NOMO-1 treated with dmso at 0.1 percent for 144 hours (cell line): ENCODE measurements around the gene UNC5C.

ENCODE experiments used
- DNase-seq: peaks from one replicate; lab custom pipeline; 2025; ENCODE audit not compliant: unreplicated experiment; lab: John Stamatoyannopoulos, UW

Gene UNC5C

DNA sequence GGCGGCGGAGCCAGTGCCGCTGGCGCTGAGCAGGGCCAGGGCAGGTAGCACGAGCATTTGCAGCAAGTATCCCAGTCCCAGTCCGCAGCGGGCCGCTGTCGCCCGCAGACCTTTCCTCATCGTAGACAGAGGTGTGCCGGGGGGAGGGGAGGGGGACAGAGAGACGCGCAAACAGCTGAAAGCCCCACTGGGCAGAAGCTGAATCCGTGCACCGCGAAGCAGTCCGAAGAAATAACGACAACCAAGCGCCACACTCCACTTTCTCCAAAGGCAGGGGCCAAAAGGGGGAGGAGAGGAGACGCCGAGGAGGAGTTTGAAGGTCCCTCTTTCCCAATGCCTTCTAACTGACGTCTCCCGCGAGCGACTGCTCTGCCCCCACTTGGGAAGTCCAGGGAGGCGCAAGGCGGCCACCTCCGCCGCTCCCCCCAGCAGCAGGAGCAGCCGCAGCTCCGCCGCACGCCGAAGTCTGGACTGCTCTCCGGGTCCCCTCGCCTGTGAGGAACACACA, at the start of gene UNC5C:
TSS of gene UNC5C (minus strand) at position 236 of the 508 bp plus-strand sequence.
- no peak for DNase-seq

GRCh38 chr4:95596676-95597075, 47.9 kb upstream of the UNC5C start:
- DNase-seq, result no peak

DNA sequence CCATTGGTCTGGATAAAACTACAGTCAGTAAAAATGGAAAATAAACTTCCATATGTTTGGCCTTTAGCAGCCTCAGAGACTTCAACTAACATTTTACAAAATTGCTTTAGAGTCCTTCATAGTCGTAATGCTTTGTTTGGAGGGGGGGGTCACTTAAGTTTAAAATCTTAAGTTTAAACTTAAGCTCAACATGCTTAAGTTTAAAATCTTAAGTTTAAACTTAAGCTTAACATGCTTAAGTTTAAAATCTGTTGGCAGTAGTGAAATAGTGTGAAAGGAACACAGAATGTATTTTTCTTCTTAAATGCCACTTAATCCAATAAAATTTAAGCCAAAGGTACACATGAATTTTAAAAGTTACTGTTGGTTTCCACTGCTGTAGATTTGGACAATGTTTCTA, 45.9 kb upstream of the UNC5C start:
- no peak for DNase-seq

- DNase-seq, result no peak
Measured at GRCh38 chr4:95594013-95594412, 45.2 kb upstream of the UNC5C start.

- DNase-seq, result no peak
Measured at GRCh38 chr4:95591278-95591677, 42.5 kb upstream of the UNC5C start.

DNA sequence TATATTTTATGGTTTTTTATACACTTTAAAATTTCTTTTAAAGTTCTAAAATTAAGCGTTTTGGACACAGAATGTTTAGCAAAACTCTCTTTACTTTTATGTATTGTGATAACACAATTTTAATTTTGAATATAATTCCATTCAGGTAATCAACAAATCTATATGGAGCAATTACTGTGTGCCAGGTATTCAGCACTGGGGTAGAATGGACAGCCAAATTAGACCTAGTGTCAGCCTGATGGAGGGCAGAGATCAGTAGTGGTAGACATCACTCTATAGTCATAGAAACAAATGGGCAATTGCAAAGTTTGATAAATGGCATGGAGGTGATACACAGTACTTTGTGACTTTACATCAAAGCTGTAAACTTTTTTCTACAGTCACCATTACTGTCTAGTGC, 41.8 kb upstream of the UNC5C start:
- no peak for DNase-seq

GRCh38 chr4:95585016-95585695, 36.4 kb upstream of the UNC5C start:
- DNase-seq, result no peak

DNA sequence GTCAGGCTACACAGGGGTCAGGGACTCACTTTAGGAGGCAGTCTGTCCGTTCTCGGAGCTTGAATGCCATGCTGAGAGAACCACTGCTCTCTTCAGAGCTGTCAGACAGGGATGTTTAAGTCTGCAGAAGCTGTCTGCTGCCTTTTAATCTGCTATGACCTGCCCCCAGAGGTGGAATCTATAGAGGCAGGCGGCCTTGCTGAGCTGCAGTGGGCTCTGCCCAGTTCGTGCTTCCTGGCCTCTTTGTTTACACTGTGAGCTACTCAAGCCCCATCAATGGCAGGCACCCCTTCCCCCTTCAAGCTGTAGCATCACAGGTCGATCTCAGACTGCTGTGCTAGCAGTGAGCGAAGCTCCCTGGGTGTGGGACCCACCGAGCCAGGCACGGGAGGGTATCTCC, 31.5 kb upstream of the UNC5C start:
- DNase-seq, result no peak

- no peak for DNase-seq
Measured at GRCh38 chr4:95572304-95572991, 23.7 kb upstream of the UNC5C start.

DNA sequence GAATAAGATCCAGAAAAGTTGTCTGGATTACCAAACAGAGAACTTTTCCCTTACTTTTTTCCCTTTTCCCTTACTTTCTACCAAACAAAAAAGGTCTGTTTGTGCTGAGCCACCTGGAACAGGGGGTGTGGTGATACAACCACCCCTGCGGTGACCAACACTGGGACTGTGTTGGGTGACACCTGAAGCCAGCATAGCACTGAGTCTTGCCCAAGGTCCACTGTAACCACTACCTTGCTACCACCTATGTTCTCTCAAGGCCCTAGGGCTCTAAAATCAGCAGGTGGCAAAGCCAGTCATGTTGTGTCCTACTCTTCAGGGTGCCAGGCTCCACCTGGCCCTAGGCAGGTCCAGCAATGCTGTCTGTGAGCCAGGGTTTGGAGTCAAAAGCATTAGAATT, 22.8 kb upstream of the UNC5C start:
- no peak for DNase-seq

DNA sequence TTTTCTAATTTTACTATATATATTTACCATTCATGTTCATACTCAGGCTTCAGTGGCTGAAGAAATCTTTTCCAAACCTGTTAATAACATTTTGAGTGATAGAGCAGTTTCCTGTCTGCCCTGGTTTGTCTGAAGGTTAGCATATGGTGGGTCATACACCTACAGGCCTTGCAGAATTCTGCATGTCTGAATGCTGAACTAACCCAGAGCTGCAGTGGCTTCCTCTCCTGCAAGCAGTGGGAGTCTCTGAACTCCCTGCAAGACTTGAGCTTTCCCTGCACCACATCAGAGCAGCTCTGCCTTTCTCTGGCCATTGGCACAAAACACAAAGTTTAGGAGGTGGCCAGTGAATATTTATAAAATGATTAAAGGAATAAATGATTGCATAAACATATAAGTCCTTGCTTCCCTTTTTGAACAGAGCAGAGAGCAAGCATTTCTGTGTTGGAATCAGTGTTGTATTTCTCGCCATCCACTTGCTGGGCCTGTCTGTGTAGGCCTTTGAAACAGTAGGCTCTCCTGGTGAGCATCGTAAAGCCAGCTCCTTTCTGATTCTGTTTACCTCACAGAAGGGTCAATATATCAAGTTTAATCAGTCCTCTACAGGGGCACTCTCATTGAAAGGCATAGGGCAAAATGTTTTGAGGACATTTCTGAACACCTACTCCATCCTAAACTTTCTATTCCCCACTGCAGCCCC, 15.0 kb upstream of the UNC5C start:
- DNase-seq, result no peak

DNA sequence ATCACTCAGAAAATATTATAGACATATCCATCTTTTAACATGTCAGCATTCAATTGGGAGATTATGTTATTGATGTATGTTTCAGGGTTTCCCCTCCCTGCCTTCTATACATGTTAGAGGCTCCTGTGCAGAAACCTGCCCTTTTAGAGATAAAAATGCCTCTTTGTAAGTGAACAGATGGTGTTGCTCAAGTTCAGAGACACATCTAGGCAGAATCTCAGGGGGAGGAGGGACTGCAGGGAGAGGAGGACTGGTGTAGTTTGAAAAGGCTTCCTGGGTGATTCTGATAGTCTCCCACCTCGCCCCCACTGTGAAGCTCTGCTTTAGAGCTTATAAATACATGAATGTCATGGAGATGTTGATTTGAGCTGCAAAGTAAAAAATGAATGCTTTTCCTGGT, 12.0 kb upstream of the UNC5C start:
- no peak for DNase-seq

- DNase-seq, result no peak
Measured at GRCh38 chr4:95556207-95556859, 7.6 kb upstream of the UNC5C start.

GRCh38 chr4:95552942-95553550, 4.3 kb upstream of the UNC5C start:
- no peak for DNase-seq

DNA sequence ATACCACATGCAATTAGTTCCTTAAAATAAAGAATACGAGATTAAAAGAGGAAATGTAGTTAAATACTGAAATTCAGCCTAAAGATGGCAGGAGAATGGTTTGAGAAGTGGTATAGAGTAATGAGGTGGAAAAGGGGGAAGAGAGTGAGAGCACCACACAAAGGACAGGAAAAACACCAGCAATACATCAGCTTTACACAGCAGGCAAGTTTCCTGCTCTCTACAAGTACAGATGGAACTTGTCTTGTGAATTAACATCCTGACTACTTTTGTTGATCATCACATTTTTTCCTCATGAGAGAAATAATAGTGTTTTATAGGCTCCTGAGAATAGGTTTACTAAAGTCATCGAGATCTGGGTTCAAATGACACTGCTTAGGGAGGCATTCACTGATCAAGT, 2.9 kb upstream of the UNC5C start:
- DNase-seq, result no peak

GRCh38 chr4:95550115-95550987, 1.6 kb upstream of the UNC5C start:
- DNase-seq, result no peak

DNA sequence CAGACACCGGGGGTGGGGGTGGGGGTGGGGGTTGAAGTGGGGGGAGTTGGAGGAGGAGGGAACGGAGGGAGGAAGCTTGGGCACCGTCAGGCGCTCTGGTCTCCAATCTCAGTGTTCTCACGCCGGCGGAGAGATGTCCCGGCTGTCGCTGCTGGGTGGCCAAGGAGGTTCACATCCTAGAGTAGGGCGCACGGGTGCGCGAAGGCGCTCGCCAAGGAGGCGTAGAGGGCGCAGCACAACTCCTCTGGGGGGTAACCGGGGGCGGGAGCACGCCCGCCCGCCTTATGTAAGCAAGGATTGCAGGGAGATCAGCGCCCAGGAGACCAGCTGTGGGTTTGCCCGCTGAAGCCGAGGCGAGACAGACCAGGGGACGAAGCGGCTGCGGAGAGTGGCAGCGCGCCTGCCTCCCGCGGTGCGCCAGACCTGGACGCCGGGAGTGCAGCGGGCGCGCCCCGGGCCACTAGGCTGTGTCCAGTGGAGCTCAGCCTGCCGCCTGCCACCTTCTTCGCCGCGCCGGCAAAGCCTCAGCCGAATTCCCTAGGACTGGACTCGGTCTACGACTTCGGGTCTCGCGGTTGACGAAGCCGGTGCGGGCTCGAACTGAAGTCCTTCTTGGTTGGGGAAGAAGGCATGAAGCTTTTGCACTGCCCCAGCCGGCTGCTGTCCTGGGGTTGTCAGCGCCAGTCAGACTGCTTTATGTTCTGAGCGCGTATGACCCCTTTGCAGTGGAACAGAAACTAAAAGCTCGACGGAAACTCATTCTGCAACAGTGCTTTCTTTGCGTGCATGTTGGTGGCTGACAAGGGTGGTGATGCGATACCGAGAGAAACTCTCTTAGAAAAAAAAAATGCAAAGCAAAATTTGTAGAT, 707 bp upstream of the UNC5C start:
- no peak for DNase-seq

DNA sequence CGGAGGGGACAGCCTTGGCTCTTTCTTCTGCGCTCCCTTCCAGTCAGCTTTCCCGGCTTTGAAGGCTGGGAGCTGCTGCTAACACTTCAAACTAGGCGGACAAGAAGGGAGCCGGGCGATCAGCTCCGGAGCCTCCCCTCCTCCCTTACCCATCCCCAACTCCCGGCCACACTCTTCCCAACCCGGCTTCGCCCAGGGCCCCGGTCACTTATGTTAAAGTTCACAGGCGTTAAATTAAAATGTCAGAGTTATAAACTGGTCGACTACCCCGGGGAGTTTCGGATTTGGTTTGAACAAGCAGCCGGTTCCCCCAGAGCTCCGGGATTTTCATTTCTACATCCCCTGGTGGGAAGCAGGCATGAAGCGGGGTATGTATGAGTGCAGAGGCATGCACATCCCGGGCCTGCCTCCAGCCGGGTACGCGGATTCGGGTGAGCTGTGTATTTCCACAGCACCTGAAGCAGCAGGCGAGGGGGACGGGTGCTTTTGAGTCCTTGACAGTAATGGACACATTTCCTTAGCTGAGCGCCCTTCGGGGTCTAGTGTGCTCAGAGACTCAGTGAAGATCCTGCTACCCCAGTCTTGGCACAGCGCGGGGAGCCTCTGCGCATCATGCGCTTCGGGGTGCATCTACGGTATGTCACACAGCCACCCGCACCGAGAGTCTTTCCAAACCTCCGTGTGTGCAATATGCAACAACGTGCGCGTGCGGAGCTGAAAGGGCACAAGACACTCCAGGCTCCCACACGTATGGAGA, 880 bp downstream of the UNC5C start:
- DNase-seq, result no peak
